Measurements from ENCODE around the gene MRPS27.

- TF ChIP-seq, protein P1, sequence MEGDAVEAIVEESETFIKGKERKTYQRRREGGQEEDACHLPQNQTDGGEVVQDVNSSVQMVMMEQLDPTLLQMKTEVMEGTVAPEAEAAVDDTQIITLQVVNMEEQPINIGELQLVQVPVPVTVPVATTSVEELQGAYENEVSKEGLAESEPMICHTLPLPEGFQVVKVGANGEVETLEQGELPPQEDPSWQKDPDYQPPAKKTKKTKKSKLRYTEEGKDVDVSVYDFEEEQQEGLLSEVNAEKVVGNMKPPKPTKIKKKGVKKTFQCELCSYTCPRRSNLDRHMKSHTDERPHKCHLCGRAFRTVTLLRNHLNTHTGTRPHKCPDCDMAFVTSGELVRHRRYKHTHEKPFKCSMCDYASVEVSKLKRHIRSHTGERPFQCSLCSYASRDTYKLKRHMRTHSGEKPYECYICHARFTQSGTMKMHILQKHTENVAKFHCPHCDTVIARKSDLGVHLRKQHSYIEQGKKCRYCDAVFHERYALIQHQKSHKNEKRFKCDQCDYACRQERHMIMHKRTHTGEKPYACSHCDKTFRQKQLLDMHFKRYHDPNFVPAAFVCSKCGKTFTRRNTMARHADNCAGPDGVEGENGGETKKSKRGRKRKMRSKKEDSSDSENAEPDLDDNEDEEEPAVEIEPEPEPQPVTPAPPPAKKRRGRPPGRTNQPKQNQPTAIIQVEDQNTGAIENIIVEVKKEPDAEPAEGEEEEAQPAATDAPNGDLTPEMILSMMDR (IDR thresholded peaks at IDR 0.05; ENCODE audit: low read depth, low read length, missing input control), result no peak
- TF ChIP-seq TAF1 (conservative IDR thresholded peaks at IDR 0.05) (no peak), YY1 (IDR thresholded peaks at IDR 0.05) (no peak), GABPA (IDR thresholded peaks at IDR 0.05 in 1 of 2, conservative IDR thresholded peaks at IDR 0.05 in 1 of 2) (no peak), HNF4G (IDR thresholded peaks at IDR 0.05) (no peak), REST (IDR thresholded peaks at IDR 0.05) (no peak), JUND (IDR thresholded peaks at IDR 0.05) (no peak), SP1 (IDR thresholded peaks at IDR 0.05) (no peak)
- TF ChIP-seq, protein P2, sequence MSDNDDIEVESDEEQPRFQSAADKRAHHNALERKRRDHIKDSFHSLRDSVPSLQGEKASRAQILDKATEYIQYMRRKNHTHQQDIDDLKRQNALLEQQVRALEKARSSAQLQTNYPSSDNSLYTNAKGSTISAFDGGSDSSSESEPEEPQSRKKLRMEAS (IDR thresholded peaks at IDR 0.05), result no peak
Measured at GRCh38 chr5:72221541-72221940, 98.5 kb downstream of the MRPS27 start.

Data from liver (tissue), 3 donors.